Testis (tissue), 3 donors: ENCODE results near the gene OR1K1. TPM values are rescaled to one million over a fixed set of nuclear protein-coding genes. Genes with fewer than 3 reads are reported as not detected.

Source experiments
- DNase-seq: peaks from one replicate; pipeline ENCODE4 v3.0.0-alpha.2; 2019
- H3K27ac ChIP-seq, 2 donors: fragments of 200-600 bp; sonication (generic); one replicate each; pipeline ENCODE4 v1.5.1; 2019
- H3K27me3 ChIP-seq: fragments of 200-600 bp; sonication (generic); one replicate; pipeline ENCODE4 v1.5.1; 2019
- H3K36me3 ChIP-seq: fragments of 200-600 bp; sonication (generic); one replicate; pipeline ENCODE4 v1.5.1; 2017; ENCODE audit warnings: low read depth; ENCODE audit errors: missing control alignments
- H3K4me1 ChIP-seq: fragments of 200-600 bp; sonication (generic); one replicate; pipeline ENCODE4 v1.5.1; 2019
- H3K4me3 ChIP-seq, 2 donors: fragments of 200-600 bp; sonication (generic); one replicate each; pipeline ENCODE4 v1.5.1; 2017 to 2019
- H3K9me3 ChIP-seq: fragments of 200-600 bp; sonication (generic); one replicate; pipeline ENCODE4 v1.5.1; 2017
- CTCF ChIP-seq, 3 experiments: fragments of 450-650 bp in 2 of 3; fragments of 200-600 bp in 1 of 3; sonication (generic) in 1 of 3; IDR thresholded peaks; one replicate each; pipeline ENCODE4 v1.5.1; 2016 to 2019; ENCODE audit warnings: antibody characterized with exemption in 3 of 3, mild to moderate bottlenecking in 2 of 3, moderate library complexity in 1 of 3
- POLR2A ChIP-seq: fragments of 450-650 bp; IDR thresholded peaks from one replicate; pipeline ENCODE4 v1.6.1; 2017; ENCODE audit warnings: antibody characterized with exemption, mild to moderate bottlenecking, moderate library complexity
- WGBS, 2 donors: methylation state at CpG; one replicate each; pipeline ENCODE4 v1.1.5; 2018; 5-methylcytosine and 5-hydroxymethylcytosine counted together
- intact Hi-C: fragments of 100-400 bp; cut with DNase I; formaldehyde crosslinking; loops from one replicate; pipeline ENCODE4 v1.15.1; 2023; ENCODE audit warnings: low total_unique reads
- polyA plus RNA-seq: library from polyadenylated mRNA; stranded (reverse); fragments of 350-450 nt; fragmentation: Illumina TruSeq; extraction: RNeasy Lipid Tissue Mini Kit (QIAGEN cat#74804); gene quantifications from one replicate; pipeline ENCODE4 v1.2.3, GENCODE V29; 2014; ENCODE audit warnings: low read depth, low replicate concordance; ENCODE audit not compliant: insufficient read depth
- total RNA-seq, 2 donors: library from RNA; depleted of rRNA; stranded (reverse); fragments of >200 nt; gene quantifications; one replicate each; pipeline ENCODE4 v1.2.3, GENCODE V29; 2016

OR1K1 gene
- total and polyA plus RNA-seq, 3 donors from 2014 or later, result not detected

GRCh38 chr9:122816163-122816867, 16.4 kb downstream of the OR1K1 start:
- intact Hi-C loops, result no loop called here
- 73 to 77% methylated on average over 17 of the region's 17 CpGs for WGBS, 2 donors
- Histone ChIP-seq H3K27me3 (no peaks in the 10 kb centered on the region), H3K4me3 (no peak overlapping the region), H3K9me3 (no peaks in the 10 kb centered on the region), H3K36me3 (no peaks in the 10 kb centered on the region), H3K4me1 (peaks cover 6% of the 10 kb centered on the region), H3K27ac (no peak overlapping the region)
- TF ChIP-seq CTCF (IDR thresholded peaks at IDR 0.05) (no peak), POLR2A (no peak)
- DNase-seq, result no peak

DNA sequence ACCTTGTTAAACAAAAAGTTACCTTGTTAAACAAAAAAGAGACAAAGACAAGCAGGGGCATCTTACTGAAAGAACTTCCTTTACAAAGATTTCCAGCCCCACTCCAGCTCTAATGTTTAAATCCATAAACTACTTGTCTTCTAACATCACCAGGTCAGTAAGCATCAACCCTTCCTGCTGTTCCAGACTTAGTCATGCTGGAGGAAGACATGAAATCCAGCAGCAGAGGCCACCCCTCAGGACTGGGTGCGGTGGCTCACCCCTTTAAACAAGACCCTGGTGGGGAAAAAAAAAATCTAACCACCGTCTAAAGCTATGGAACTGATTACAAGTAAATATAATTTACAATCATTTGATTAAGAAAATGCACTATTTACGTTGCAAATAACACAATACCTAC, 19.4 kb downstream of the OR1K1 start:
- Histone ChIP-seq H3K4me1 (peaks cover 12% of the 10 kb centered on the region), H3K36me3 (no peaks in the 10 kb centered on the region), H3K27me3 (no peaks in the 10 kb centered on the region), H3K9me3 (no peaks in the 10 kb centered on the region), H3K4me3 (no peak overlapping the region), H3K27ac (no peak overlapping the region)
- intact Hi-C loops, result no loop called here
- WGBS, 2 donors, result 82 to 87% methylated on average over 3 of the region's 3 CpGs
- no peak for DNase-seq
- no peak for TF ChIP-seq CTCF (IDR thresholded peaks at IDR 0.05)
- TF ChIP-seq POLR2A, result no peak

DNA sequence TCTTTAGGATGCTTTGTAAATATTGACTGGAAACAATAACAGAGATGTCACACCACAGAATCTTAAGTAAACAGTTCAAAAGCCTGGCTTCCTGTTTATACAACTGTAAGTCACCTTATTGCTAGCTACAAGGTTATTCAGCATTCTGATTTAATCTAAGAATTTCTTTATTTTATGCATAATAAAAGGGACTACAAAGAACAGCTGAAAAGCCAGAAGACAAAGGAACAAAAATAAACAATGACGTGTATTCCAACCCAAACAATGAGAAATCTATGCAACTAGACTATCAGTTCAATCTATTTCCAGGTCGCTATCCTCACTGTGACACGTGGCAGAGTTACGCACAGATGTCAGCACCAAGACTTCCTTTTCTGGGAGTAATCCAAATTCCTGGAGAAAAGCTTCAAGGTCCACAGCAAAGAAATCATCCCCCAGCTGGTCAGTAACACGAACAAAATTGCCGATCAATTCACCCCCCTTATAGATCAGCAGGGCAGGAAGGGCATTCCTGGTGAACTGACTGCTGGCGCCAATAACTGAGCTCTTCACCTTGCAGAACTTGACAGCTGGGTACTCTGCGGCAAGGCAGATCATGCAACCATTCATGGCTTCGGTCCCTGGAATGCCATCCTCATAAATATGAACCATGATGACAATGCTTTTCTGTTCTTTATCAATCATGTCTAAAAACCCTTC, 20.0 kb downstream of the OR1K1 start:
- DNase-seq, result no peak
- Histone ChIP-seq H3K4me3 (no peak overlapping the region), H3K27ac (no peak overlapping the region), H3K27me3 (no peaks in the 10 kb centered on the region), H3K4me1 (peaks cover 12% of the 10 kb centered on the region), H3K9me3 (no peaks in the 10 kb centered on the region), H3K36me3 (no peaks in the 10 kb centered on the region)
- WGBS, 2 donors, result 67 to 68% methylated on average over 9 of the region's 9 CpGs
- TF ChIP-seq CTCF (IDR thresholded peaks at IDR 0.05) (no peak), POLR2A (no peak)
- intact Hi-C loops, result no loop called here

GRCh38 chr9:122820490-122820845, 20.5 kb downstream of the OR1K1 start:
- intact Hi-C loops, result no loop called here
- no peaks in the 10 kb centered on the region for H3K27me3 ChIP-seq
- WGBS, 2 donors, result 95% methylated on average over 11 of the region's 11 CpGs
- H3K4me1 ChIP-seq, result peaks cover 12% of the 10 kb centered on the region
- no peak for TF ChIP-seq POLR2A
- no peak for TF ChIP-seq CTCF (IDR thresholded peaks at IDR 0.05)
- H3K4me3 ChIP-seq, result no peak overlapping the region
- no peaks in the 10 kb centered on the region for H3K36me3 ChIP-seq
- H3K9me3 ChIP-seq, result no peaks in the 10 kb centered on the region
- no peak for DNase-seq
- H3K27ac ChIP-seq, result no peak overlapping the region
